Trophoblast cell (in vitro differentiated cells and primary cell): ENCODE results near the gene SCARF2.
"Not testable (repeated sequence)": the region's sequence is repeated elsewhere in the genome, so short reads cannot be mapped to it uniquely, and the experiment has no call there.

Experiments
- DNase-seq, 2 donors: peaks; one replicate each; pipeline ENCODE4 v3.0.0-alpha.2; 2016
- H2AFZ ChIP-seq: 2 replicates; pipeline ENCODE4 v1.6.1; 2013; ENCODE audit warnings: low read length, moderate library complexity, mild to moderate bottlenecking; ENCODE audit not compliant: insufficient read depth, poor library complexity
- H2AK5ac ChIP-seq: 2 replicates; pipeline ENCODE4 v1.6.1; 2013; ENCODE audit warnings: mild to moderate bottlenecking, low read length
- H2BK120ac ChIP-seq: 2 replicates; pipeline ENCODE4 v1.6.1; 2013; ENCODE audit warnings: low read length, mild to moderate bottlenecking, moderate library complexity; ENCODE audit not compliant: insufficient read depth, poor library complexity
- H2BK12ac ChIP-seq: 2 replicates; pipeline ENCODE4 v1.6.1; 2013; ENCODE audit warnings: mild to moderate bottlenecking, low read length, moderate library complexity
- H2BK5ac ChIP-seq: 2 replicates; pipeline ENCODE4 v1.6.1; 2013; ENCODE audit warnings: low read length, low read depth, moderate library complexity, mild to moderate bottlenecking; ENCODE audit not compliant: poor library complexity
- H3K14ac ChIP-seq: 2 replicates; pipeline ENCODE4 v1.6.1; 2013; ENCODE audit warnings: mild to moderate bottlenecking, low read length
- H3K18ac ChIP-seq: 2 replicates; pipeline ENCODE4 v1.6.1; 2013; ENCODE audit warnings: mild to moderate bottlenecking, low read length
- H3K23ac ChIP-seq: 2 replicates; pipeline ENCODE4 v1.6.1; 2013; ENCODE audit warnings: low read length
- H3K27ac ChIP-seq: 2 replicates; pipeline ENCODE4 v1.5.1; 2013; ENCODE audit warnings: low read depth, mild to moderate bottlenecking, inconsistent platforms, low read length, moderate library complexity
- H3K27me3 ChIP-seq: 2 replicates; pipeline ENCODE4 v1.6.1; 2013; ENCODE audit warnings: inconsistent platforms, mild to moderate bottlenecking, low read length, moderate library complexity; ENCODE audit not compliant: insufficient read depth
- H3K36me3 ChIP-seq, 2 experiments: 1 replicate in 1 of 2; 2 replicates in 1 of 2; pipeline ENCODE4 v1.6.1; 2013; ENCODE audit warnings: low read length in 2 of 2, mild to moderate bottlenecking in 2 of 2, moderate library complexity in 1 of 2; ENCODE audit not compliant: insufficient read depth in 2 of 2, control insufficient read depth in 1 of 2
- H3K4ac ChIP-seq: 2 replicates; pipeline ENCODE4 v1.6.1; 2013; ENCODE audit warnings: low read depth, mild to moderate bottlenecking, low read length, moderate library complexity
- H3K4me1 ChIP-seq, 2 experiments: 1 replicate in 1 of 2; 2 replicates in 1 of 2; pipeline ENCODE4 v1.6.1; 2013; ENCODE audit warnings: low read length in 2 of 2, mild to moderate bottlenecking in 2 of 2, moderate library complexity in 1 of 2; ENCODE audit not compliant: insufficient read depth in 2 of 2, control insufficient read depth in 1 of 2
- H3K4me2 ChIP-seq: 2 replicates; pipeline ENCODE4 v1.6.1; 2013; ENCODE audit warnings: inconsistent platforms, mild to moderate bottlenecking, low read length, moderate library complexity
- H3K4me3 ChIP-seq: 2 replicates; pipeline ENCODE4 v1.5.1; 2013; ENCODE audit warnings: mild to moderate bottlenecking, low read depth, low read length, inconsistent platforms
- H3K79me1 ChIP-seq: one replicate; pipeline ENCODE4 v1.6.1; 2013; ENCODE audit warnings: low read length
- H3K79me2 ChIP-seq: 2 replicates; pipeline ENCODE4 v1.6.1; 2013; ENCODE audit warnings: low read length, mild to moderate bottlenecking; ENCODE audit not compliant: control insufficient read depth, insufficient read depth, poor library complexity
- H3K9ac ChIP-seq: 2 replicates; pipeline ENCODE4 v1.6.1; 2013; ENCODE audit warnings: mild to moderate bottlenecking, low read length
- H3K9me3 ChIP-seq: 2 replicates; pipeline ENCODE4 v1.6.1; 2013; ENCODE audit warnings: low read depth, mild to moderate bottlenecking, control low read depth, inconsistent platforms, low read length; ENCODE audit not compliant: insufficient read depth
- H4K12ac ChIP-seq: 2 replicates; pipeline ENCODE4 v1.6.1; 2013; ENCODE audit warnings: low read depth, mild to moderate bottlenecking, low read length, moderate library complexity
- H4K8ac ChIP-seq: 2 replicates; pipeline ENCODE4 v1.6.1; 2013; ENCODE audit warnings: low read depth, mild to moderate bottlenecking, low read length, moderate library complexity
- H4K91ac ChIP-seq: one replicate; pipeline ENCODE4 v1.6.1; 2013; ENCODE audit warnings: low read depth, mild to moderate bottlenecking, low read length, moderate library complexity
- WGBS: extraction: QIAGEN DNeasy Blood & Tissue Kit; methylation state at CpG from one replicate; pipeline ENCODE4 v1.1.7; 2013; ENCODE audit warnings: missing lambda C conversion rate; ENCODE audit not compliant: insufficient read length, insufficient coverage; ENCODE audit errors: extremely low coverage; 5-methylcytosine and 5-hydroxymethylcytosine counted together

SCARF2 gene

DNA sequence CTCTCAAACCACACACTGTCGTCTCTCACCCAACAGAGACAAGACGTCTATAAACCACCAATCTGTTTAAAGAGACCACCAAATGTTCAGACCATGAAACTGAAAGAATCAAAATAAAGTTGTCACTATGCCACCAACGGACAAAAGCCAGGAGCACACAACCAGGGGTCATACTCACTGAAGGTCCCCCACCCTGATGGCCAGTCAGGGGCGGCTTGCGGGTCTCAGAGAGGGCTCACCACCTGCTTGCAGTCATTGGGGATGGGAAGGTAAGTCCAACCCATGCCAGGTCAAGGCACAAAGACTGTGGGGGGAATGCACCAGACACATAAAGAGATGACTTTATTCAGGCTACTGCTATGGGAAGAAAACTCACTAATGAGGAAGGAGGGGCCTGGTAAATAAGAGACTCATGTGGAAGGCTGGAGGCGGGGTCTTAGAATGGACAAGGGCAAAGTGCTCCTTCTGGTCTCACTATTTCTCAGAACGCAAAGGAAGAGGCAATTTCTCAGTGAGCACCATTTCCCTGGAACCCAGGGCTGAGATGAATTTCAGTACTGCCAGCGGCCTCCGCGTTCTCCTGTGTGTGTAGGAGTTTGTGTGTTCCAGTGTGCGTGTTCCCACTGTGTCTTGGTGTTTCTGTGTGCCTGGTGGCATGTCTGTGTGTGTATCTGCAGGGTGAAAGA lies 17.3 kb downstream of the SCARF2 start:
- no peak overlapping the region for H3K18ac ChIP-seq
- no peak overlapping the region for H4K12ac ChIP-seq
- DNase-seq = no peak
- no peak overlapping the region for H3K9ac ChIP-seq
- peaks cover 3% of the 10 kb centered on the region for H3K79me1 ChIP-seq
- no peak overlapping the region for H2BK5ac ChIP-seq
- no peak overlapping the region for H4K8ac ChIP-seq
- no peak overlapping the region for H3K27ac ChIP-seq
- H4K91ac ChIP-seq = no peak overlapping the region
- no peak overlapping the region for H2BK12ac ChIP-seq
- no peak overlapping the region for H3K14ac ChIP-seq
- peaks cover 4 to 6% of the 10 kb centered on the region in 2 experiments for H3K4me1 ChIP-seq
- H3K4me2 ChIP-seq = no peak overlapping the region
- H3K4ac ChIP-seq = no peak overlapping the region
- H2BK120ac ChIP-seq = no peak overlapping the region
- no peaks in the 10 kb centered on the region for H3K9me3 ChIP-seq
- H2AFZ ChIP-seq = no peak overlapping the region
- H3K36me3 ChIP-seq = peaks cover 4 to 14% of the 10 kb centered on the region in 2 experiments
- no peaks in the 10 kb centered on the region for H3K27me3 ChIP-seq
- no peak overlapping the region for H3K23ac ChIP-seq
- no peak overlapping the region for H2AK5ac ChIP-seq
- peaks cover 2% of the 10 kb centered on the region for H3K79me2 ChIP-seq
- no CpG with 5 or more reads among the region's 11 CpGs for WGBS
- no peak overlapping the region for H3K4me3 ChIP-seq

DNA sequence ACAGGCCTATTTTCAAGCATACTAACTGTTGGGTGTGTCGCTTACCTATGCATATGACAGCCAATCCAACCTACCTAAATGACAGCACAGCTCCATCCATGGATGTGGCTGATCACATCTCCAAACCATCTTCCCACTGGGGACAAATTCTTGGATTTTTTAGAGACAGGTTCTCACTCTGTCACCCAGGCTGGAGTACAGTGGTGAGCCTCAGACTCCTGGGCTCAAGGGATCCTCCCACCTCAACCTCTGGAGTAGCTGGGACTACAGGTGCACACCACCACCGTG lies 18.0 kb downstream of the SCARF2 start:
- WGBS = no CpG with 5 or more reads among the region's 2 CpGs

DNA sequence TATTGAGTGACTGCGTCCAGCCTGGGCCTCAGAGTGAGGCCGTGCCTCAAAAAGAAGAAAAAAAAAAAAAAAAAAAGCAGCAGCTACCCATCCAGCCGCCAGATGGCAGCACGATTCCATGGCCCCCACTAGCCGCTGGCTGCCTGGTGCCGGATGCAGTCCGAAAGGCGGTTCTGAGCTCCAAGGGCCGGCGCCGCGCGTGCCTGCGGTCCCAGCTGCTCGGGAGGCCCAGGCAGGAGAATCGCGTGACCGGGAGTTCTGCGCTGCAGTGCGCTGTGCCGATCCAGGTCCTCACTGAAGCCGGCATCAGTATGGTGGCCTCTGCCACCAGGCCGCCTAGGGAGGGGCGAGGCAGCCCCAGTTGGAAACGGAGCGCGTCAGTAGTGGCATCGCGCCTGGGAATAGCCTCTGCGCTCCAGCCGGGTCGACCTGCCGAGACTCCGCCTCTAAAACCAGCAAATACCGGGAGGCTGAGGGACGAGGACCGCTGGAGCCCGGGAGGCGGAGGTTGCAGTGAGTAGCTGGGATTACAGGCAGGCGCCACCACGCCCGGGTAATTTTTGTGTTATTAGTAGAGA lies 19.3 kb downstream of the SCARF2 start:
- no peak overlapping the region for H2BK5ac ChIP-seq
- peak overlapping the region; percentile 80 for H4K12ac ChIP-seq
- peak overlapping the region; percentile 71 for H3K4me2 ChIP-seq
- H2BK120ac ChIP-seq = peak overlapping the region; percentile 30
- no peak overlapping the region for H3K27ac ChIP-seq
- no peak overlapping the region for H2AK5ac ChIP-seq
- peak overlapping the region; percentile 53 for H3K4me3 ChIP-seq
- H3K23ac ChIP-seq = no peak overlapping the region
- peaks cover 3% of the 10 kb centered on the region for H3K79me1 ChIP-seq
- H4K91ac ChIP-seq = peak overlapping the region; percentile 65
- no peak overlapping the region for H2BK12ac ChIP-seq
- no CpG with 5 or more reads among the region's 42 CpGs for WGBS
- H4K8ac ChIP-seq = peak overlapping the region; percentile 74
- H3K9ac ChIP-seq = peak overlapping the region; percentile 9
- peak overlapping the region; percentile 84 for H3K14ac ChIP-seq
- H3K4ac ChIP-seq = no peak overlapping the region
- H3K79me2 ChIP-seq = peaks cover 2% of the 10 kb centered on the region
- peaks cover 0 to 3% of the 10 kb centered on the region in 2 experiments for H3K4me1 ChIP-seq
- no peaks in the 10 kb centered on the region for H3K36me3 ChIP-seq
- H3K18ac ChIP-seq = peak overlapping the region; percentile 80
- H3K9me3 ChIP-seq = no peaks in the 10 kb centered on the region
- peak overlapping the region; percentile 37 for H2AFZ ChIP-seq
- peak; percentile 84 to 92 for DNase-seq
- no peaks in the 10 kb centered on the region for H3K27me3 ChIP-seq

More for the DNA sequence above, 18.0 kb downstream of the SCARF2 start:
- Histone ChIP-seq H3K79me1 (peaks cover 3% of the 10 kb centered on the region), H2BK12ac (no peak overlapping the region), H3K27me3 (no peaks in the 10 kb centered on the region), H4K12ac (no peak overlapping the region), H3K79me2 (peaks cover 2% of the 10 kb centered on the region), H3K9ac (no peak overlapping the region), H3K4me1 (peaks cover 4 to 6% of the 10 kb centered on the region in 2 experiments), H2AK5ac (no peak overlapping the region), H3K36me3 (peaks cover 0 to 7% of the 10 kb centered on the region in 2 experiments), H3K4me2 (no peak overlapping the region), H4K8ac (no peak overlapping the region), H2BK120ac (no peak overlapping the region), H2BK5ac (no peak overlapping the region), H3K14ac (no peak overlapping the region), H4K91ac (no peak overlapping the region), H3K23ac (no peak overlapping the region), H3K27ac (no peak overlapping the region), H2AFZ (no peak overlapping the region), H3K4me3 (no peak overlapping the region), H3K9me3 (no peaks in the 10 kb centered on the region), H3K18ac (no peak overlapping the region), H3K4ac (no peak overlapping the region)
- DNase-seq = no peak

DNA sequence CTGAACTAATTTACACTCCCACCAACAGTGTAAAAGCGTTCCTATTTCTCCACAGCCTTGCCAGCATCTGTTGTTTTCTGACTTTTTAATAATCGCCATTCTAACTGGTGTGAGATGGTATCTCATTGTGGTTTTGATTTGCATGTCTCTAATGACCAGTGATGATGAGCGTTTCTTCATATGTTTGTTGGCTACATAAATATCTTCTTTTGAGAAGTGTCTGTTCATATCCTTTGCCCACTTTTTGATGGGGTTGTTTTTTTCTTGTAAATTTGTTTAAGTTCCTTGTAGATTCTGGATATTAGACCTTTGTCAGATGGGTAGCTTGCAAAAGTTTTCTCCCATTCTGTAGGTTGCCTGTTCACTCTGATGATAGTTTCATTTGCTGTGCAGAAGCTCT lies 21.9 kb downstream of the SCARF2 start:
- not testable (repeated sequence) for H3K4ac ChIP-seq, H3K79me2 ChIP-seq, H2AFZ ChIP-seq, H2BK120ac ChIP-seq, H3K23ac ChIP-seq, H3K9me3 ChIP-seq, H4K91ac ChIP-seq, H3K18ac ChIP-seq, H2BK5ac ChIP-seq, H3K4me3 ChIP-seq, H3K79me1 ChIP-seq, H2AK5ac ChIP-seq, H3K14ac ChIP-seq, H3K27me3 ChIP-seq, H2BK12ac ChIP-seq, H4K8ac ChIP-seq, H3K4me1 ChIP-seq, H3K4me2 ChIP-seq, H3K9ac ChIP-seq, H3K27ac ChIP-seq, H4K12ac ChIP-seq, DNase-seq, H3K36me3 ChIP-seq
- WGBS = no CpG with 5 or more reads among the region's 3 CpGs
